ENCODE results near the gene VPS45. TPM values are rescaled to one million over a fixed set of nuclear protein-coding genes. Genes with fewer than 3 reads are reported as not detected.
A peak's percentile ranks its signal among the peaks of the same experiment; 100 is the strongest.

The VPS45 gene
- total RNA-seq, 6 experiments from 2014 or later = 12.5 to 18.2 (median 14.7) TPM

- H3K27ac ChIP-seq = peak overlapping the region; percentile 11 to 24 (median 17)
- peak in 3 of 4 donors; percentile 51 to 62 (median 54) for ATAC-seq
Measured at GRCh38 chr1:150109586-150109985, 42.0 kb downstream of the VPS45 start.

DNA sequence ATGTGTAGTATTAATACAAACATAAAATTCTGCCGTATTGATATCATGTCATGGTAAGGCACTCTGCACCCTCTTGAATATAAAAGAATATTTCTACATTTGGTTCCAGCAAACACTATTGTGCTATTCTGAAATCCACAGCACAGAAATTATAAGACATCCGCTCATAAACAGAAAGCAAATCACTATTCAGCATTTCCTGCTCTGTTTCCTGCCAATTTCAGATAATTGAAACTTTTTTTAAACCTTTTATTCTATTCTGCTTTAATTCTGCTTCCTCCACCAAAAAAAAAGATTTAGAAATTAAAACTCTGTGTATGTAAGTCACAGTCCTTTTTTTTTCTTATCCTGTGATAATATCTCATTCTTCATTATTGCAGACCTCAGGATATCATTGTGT, 42.5 kb downstream of the VPS45 start:
- peak overlapping the region; percentile 11 to 24 (median 23) for H3K27ac ChIP-seq
- H3K9me3 ChIP-seq = no peaks in the 10 kb centered on the region
- no peaks in the 10 kb centered on the region for H3K36me3 ChIP-seq
- H3K4me1 ChIP-seq = no peaks in the 10 kb centered on the region
- DNase-seq (no peak), ATAC-seq (peak; percentile 38 to 61 (median 51))
- no peak for TF ChIP-seq CTCF (IDR thresholded peaks at IDR 0.05)
- no peak for TF ChIP-seq POLR2A (IDR thresholded peaks at IDR 0.05)
- no peak overlapping the region for H3K4me3 ChIP-seq
- 56% methylated on average over 2 of the region's 2 CpGs for WGBS (ENCODE audit: insufficient coverage, low coverage, low lambda C conversion rate, missing lambda C conversion rate)
- no peaks in the 10 kb centered on the region for H3K27me3 ChIP-seq
- intact Hi-C loops (cut with DNase I) = no loop called here

More at GRCh38 chr1:150109586-150109985, 42.0 kb downstream of the VPS45 start:
- TF ChIP-seq POLR2A (IDR thresholded peaks at IDR 0.05) (no peak), CTCF (IDR thresholded peaks at IDR 0.05) (no peak)
- Histone ChIP-seq H3K4me1 (no peaks in the 10 kb centered on the region), H3K27me3 (no peaks in the 10 kb centered on the region), H3K36me3 (no peaks in the 10 kb centered on the region), H3K9me3 (no peaks in the 10 kb centered on the region), H3K4me3 (no peak overlapping the region)
- 39% methylated on average over 3 of the region's 3 CpGs for WGBS (ENCODE audit: insufficient coverage, low coverage, low lambda C conversion rate, missing lambda C conversion rate)
- intact Hi-C loops (cut with DNase I) = no loop called here
- DNase-seq = no peak

- Histone ChIP-seq H3K27ac (peak overlapping the region in 1 of 3 donors; percentile 29), H3K9me3 (no peaks in the 10 kb centered on the region), H3K27me3 (no peaks in the 10 kb centered on the region), H3K4me3 (no peak overlapping the region), H3K4me1 (no peaks in the 10 kb centered on the region), H3K36me3 (no peaks in the 10 kb centered on the region)
- no peak for DNase-seq
- intact Hi-C loops (cut with DNase I) = no loop called here
- ATAC-seq = no peak
- TF ChIP-seq CTCF (IDR thresholded peaks at IDR 0.05) (no peak), POLR2A (IDR thresholded peaks at IDR 0.05) (no peak)
- 66% methylated on average over 5 of the region's 5 CpGs for WGBS (ENCODE audit: insufficient coverage, low coverage, low lambda C conversion rate, missing lambda C conversion rate)
Measured at GRCh38 chr1:150111670-150112069, 44.1 kb downstream of the VPS45 start.

- H3K9me3 ChIP-seq = no peaks in the 10 kb centered on the region
- 100% methylated on average over 1 of the region's 1 CpG for WGBS (ENCODE audit: insufficient coverage, low coverage, low lambda C conversion rate, missing lambda C conversion rate)
- no peak overlapping the region for H3K4me3 ChIP-seq
- no peaks in the 10 kb centered on the region for H3K27me3 ChIP-seq
- ATAC-seq (no peak), DNase-seq (no peak)
- no peaks in the 10 kb centered on the region for H3K36me3 ChIP-seq
- no peak overlapping the region for H3K27ac ChIP-seq
- intact Hi-C loops (cut with DNase I) = no loop called here
- no peak for TF ChIP-seq CTCF (IDR thresholded peaks at IDR 0.05)
- TF ChIP-seq POLR2A (IDR thresholded peaks at IDR 0.05) = no peak
- no peaks in the 10 kb centered on the region for H3K4me1 ChIP-seq
Measured at GRCh38 chr1:150115121-150115520, 47.5 kb downstream of the VPS45 start.

- Histone ChIP-seq H3K4me1 (no peaks in the 10 kb centered on the region), H3K4me3 (no peak overlapping the region), H3K9me3 (no peaks in the 10 kb centered on the region), H3K36me3 (no peaks in the 10 kb centered on the region), H3K27me3 (no peaks in the 10 kb centered on the region), H3K27ac (peak overlapping the region in 1 of 3 donors; percentile 5)
- DNase-seq (no peak), ATAC-seq (peak in 1 of 4 donors; percentile 24)
- WGBS (ENCODE audit: insufficient coverage, low coverage, low lambda C conversion rate, missing lambda C conversion rate) = 70% methylated on average over 2 of the region's 2 CpGs
- intact Hi-C loops (cut with DNase I) = no loop called here
- TF ChIP-seq POLR2A (IDR thresholded peaks at IDR 0.05) (no peak), CTCF (IDR thresholded peaks at IDR 0.05) (no peak)
Measured at GRCh38 chr1:150118716-150119115, 51.1 kb downstream of the VPS45 start.

Measured in right lobe of liver (tissue), 6 donors.